ENCODE measurements around the gene AKAP14.
A peak's percentile ranks its signal among the peaks of the same experiment; 100 is the strongest.
"Not testable (repeated sequence)": the region's sequence is repeated elsewhere in the genome, so short reads cannot be mapped to it uniquely, and the experiment has no call there.

AKAP14 gene

GRCh38 chrX:119895843-119896326 is at the start of gene AKAP14:
AKAP14 (plus strand) TSS chrX:119895893; CDS start chrX:119903224, 7,331 bp downstream.
- DNase-seq (ENCODE audit: low spot score): no peak

DNA sequence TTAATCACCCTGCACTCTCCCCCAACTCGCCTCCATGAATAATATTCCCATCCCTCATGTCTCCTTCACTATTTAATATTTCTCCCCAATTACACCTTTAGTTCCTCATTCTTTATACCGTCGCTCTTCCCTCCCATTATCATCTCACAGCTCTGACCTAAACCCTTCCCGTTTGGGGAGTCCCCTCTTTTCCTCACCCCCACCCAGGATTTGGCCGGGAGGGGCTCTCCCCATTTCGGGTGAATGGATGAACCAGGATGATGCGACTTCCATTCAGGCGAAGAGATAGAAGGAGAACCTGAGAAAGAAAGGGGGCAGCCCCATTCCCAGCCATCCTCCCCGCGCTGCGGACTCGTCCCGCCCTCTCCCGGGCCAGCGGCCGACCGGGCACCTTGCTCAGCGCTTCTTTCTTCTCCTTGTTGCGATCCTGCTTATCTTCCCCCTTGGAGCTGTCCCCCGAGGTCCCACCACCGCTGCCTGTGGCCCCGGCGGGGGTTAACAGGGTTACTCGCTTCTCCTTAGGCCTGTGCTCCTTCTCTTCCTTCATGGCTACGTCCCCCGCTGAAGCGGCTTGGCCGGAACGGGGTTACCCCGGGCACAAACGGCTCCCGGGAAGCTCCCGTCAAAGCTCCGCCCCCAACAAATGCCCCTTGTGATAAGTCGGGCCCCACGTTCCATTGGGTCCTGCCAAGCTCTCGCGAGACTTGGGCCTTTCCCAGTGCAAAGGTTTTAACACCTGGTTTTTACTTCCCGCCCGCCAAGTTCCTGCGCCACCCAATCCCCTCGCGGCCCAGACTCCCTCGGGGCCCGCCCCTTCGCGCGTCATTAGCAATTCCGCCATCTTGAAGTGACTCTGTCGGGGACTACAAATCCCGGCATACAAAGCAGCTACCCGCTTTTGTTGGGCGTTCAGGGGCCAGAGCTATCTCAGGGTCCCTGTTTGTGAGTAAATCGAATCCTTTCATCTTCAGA is 43.0 kb upstream of the AKAP14 start, which contains the start of gene UPF3B:
Gene UPF3B (minus strand): TSS at position 582 of the 972 bp plus-strand sequence. CDS start 35 bp downstream, at position 547.
- DNase-seq (ENCODE audit: low spot score): peak; percentile 79

GRCh38 chrX:119853444-119853843 is 42.2 kb upstream of the AKAP14 start:
- no peak for DNase-seq (ENCODE audit: low spot score)

DNA sequence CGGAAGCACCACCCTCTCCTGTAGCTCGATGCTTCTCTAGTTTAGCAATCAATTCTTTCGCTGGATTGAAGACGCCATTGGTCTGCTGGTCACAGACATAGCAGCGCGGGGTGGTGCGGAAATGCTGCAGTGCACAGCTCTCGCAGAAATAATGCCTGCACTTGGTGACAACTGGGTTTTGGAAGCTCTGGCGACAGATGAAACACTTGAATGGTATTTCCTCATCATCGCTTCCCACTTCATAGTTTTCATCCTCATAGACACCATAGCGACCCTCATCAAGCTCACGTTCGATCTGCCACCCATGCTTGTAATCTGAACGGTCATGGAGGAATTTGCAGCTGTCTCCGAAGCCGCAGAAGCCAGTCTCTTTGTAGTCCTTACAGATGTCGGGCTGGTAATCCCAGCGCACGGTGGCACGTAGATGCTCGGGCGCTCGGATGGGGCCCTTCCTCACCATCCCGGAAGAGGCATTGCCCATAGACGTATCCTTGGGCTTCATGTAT is 25.0 kb upstream of the AKAP14 start:
- DNase-seq (ENCODE audit: low spot score): peak; percentile 30

GRCh38 chrX:119871245-119871598 is 24.5 kb upstream of the AKAP14 start:
- DNase-seq (ENCODE audit: low spot score): no peak

GRCh38 chrX:119871599-119872395 is 23.9 kb upstream of the AKAP14 start, which contains the start of the genes NDUFA1 and RNF113A:
NDUFA1 (plus strand) TSS chrX:119871832; CDS start chrX:119871912, 80 bp downstream.
RNF113A (minus strand) TSS chrX:119871733; CDS start chrX:119871613, 120 bp downstream.
- DNase-seq (ENCODE audit: low spot score): peak; percentile 52

- DNase-seq (ENCODE audit: low spot score): no peak
Observed at GRCh38 chrX:119878740-119879139, 17.0 kb upstream of the AKAP14 start.

- no peak for DNase-seq (ENCODE audit: low spot score)
Observed at GRCh38 chrX:119880076-119880475, 15.6 kb upstream of the AKAP14 start.

DNA sequence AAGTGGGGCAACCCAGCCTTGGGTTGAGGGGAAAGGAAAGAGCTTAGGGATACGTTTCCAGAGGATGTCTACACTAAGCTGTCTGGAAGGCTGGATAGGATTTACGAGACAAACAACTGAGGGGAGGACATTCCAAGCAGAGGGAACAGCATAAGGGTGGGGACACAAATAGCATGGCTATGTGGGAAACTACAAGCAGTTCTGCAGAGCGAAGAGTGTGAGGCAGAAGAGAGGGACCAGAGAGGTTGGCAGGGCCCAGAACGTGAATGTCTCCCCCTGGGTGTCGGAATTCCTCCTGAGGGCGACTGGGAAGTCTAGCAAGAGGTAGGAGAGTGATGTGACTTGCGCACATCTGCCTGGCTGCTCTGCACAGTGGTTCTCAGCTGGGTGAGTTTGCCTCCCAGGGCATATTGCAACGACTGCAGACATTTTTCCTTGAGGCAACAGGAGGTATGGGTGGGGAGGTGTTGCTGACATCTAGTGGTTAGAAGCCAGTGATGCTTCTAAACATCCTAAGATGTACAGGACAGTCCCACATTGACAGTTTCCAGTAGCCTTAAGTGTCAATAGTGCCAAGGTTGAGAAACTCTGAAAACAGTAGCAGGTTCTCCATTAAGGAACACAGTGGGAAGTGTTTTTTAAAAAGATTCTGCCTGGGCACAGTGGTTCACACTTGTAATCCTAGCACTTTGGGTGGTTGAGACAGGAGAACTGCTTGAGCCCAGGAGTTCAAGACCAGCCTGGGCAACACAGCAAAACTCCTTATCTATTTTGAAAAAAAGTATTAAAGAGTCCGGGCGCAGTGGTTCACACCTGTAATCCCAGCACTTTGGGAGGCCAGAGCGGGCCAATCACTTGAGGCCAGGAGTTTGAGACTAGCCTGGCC is 14.9 kb upstream of the AKAP14 start:
- peak; percentile 33 for DNase-seq (ENCODE audit: low spot score)

- no peak for DNase-seq (ENCODE audit: low spot score)
Observed at GRCh38 chrX:119885554-119886428, 9.9 kb upstream of the AKAP14 start.

DNA sequence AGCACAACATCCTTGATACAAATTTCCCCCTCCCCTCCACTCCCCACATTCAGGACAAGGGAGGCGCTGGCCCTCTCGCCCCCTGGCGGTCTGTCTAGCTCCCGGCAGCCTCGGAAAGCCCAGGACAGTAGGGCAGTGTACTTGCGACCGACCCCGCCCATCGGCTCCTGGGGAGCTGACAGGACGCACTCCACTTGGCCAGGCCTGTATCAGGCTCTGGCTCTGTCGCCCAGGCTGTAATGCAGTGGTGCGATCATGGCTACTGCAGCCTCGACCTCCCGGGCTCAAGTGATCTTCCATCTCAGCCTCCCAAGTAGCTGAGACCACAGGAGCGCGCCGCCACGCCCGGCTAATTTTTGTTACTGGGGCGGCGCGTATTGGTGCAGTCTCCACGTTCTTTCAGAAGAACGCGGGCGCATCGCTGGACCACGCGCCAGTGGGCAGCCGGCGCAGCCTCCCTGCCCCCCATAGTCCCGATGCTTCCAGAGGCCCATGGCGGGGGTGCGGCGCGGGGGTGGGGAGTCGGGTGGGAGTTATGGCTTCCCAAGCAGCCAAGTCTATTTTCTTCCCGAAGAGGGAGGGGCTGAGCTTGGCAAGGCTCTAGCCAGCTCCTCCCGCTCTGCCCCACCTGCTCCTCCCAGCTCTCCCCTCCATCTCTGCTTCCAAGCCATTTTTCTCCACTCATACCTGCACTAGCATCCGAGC is 7.8 kb upstream of the AKAP14 start:
- peak; percentile 16 for DNase-seq (ENCODE audit: low spot score)

- DNase-seq (ENCODE audit: low spot score): not testable (repeated sequence)
Observed at GRCh38 chrX:119890626-119891025, 5.1 kb upstream of the AKAP14 start.

DNA sequence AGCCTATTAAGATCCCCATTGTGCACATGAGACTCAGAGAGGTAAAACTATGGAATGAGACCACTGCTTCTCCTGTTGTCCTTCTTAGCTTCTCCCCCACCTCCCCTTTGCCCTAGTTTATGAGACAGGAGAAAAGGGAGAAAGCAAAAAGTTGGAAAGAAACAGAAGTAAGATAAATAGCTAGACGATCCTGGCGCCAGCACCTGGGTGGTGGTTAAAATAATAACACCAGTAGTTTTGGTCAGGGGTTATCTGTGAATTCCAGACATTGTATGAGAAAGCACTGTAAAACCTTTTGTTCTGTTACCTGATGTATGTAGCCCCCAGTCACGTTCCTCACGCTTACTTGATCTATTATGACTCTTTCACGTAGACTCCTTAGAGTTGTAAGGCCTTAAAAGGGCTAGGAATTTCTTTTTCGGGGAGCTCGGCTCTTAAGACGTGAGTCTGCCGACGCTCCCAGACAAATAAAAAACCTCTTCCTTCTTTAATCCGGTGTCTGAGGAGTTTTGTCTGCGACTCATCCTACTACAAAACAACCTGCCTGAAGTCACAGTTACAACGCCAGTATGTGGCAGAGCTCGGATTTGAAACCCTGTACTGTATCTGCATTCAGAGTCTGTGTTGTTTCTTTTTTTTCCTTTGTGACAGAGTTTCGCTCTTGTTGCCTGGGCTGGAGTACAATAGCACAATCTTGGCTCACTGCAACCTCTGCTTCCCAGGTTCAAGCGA is 3.6 kb upstream of the AKAP14 start:
- not testable (repeated sequence) for DNase-seq (ENCODE audit: low spot score)

- no peak for DNase-seq (ENCODE audit: low spot score)
Observed at GRCh38 chrX:119899125-119899524, 3.4 kb downstream of the AKAP14 start.

- DNase-seq (ENCODE audit: low spot score): no peak
Observed at GRCh38 chrX:119900976-119901375, 5.3 kb downstream of the AKAP14 start.

GRCh38 chrX:119916310-119916709 is 20.6 kb downstream of the AKAP14 start:
- no peak for DNase-seq (ENCODE audit: low spot score)

DNA sequence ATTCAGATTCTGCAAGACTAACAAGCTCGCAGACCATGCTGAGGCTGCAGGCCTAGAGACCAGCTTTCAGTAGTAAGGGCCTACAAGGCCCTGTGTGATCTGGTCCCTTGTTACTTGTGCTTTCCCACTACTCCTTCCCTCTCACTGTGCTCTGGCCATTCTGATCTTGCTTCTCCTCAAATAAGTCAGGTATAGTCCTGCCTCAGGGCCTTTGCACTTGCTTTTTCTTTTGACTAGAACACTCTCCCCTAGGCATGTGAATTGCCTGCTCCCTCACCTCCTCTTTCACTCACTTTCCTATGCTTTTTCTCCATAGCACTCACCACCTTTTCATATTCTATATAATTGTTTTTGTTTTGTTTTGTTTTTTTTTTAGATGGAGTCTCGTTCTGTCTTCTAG is 22.2 kb downstream of the AKAP14 start:
- no peak for DNase-seq (ENCODE audit: low spot score)

GRCh38 chrX:119919835-119920585 is 24.3 kb downstream of the AKAP14 start:
- DNase-seq (ENCODE audit: low spot score): no peak

Measured in kidney capillary endothelial cell (primary cell).